ENCODE results near the gene FHOD3. TPM values are rescaled to one million over a fixed set of nuclear protein-coding genes. Genes with fewer than 3 reads are reported as not detected.

Gene FHOD3
- total and polyA plus RNA-seq, 2 of the 8 experiments (the other 6 are each of a cell fraction or from before 2014, with no cell fraction given) = 9.7 to 10.5 TPM

GRCh38 chr18:36375118-36375517 lies 77.6 kb downstream of the FHOD3 start:
- Histone ChIP-seq H3K79me1 (ENCODE audit: low read depth, low read length) (no peaks in the 10 kb centered on the region; the same call in 1 of the 2 replicates), H2AK5ac (ENCODE audit: low read depth, low read length) (no peak overlapping the region), H3K9me3 (ENCODE audit: insufficient read depth in 2 of 2, low read depth in 1 of 2, low read length in 1 of 2) (no peaks in the 10 kb centered on the region), H4K5ac (ENCODE audit: insufficient read length, low read depth, low read length) (no peak overlapping the region), H3K4me3 (ENCODE audit: extremely low read depth in 1 of 4, insufficient read depth in 2 of 4, low read depth in 3 of 4, low read length in 4 of 4) (no peak overlapping the region), H3K14ac (ENCODE audit: insufficient read length) (no peak overlapping the region), H2BK120ac (replicated peaks; ENCODE audit: low read depth, low read length) (no peak overlapping the region), H3K27ac (ENCODE audit: low read depth, low read length) (no peak overlapping the region), H3K4me2 (ENCODE audit: insufficient read depth in 1 of 2, low read depth in 2 of 2, low read length in 2 of 2) (no peak overlapping the region), H2BK5ac (ENCODE audit: low read depth, low read length) (no peak overlapping the region), H3K27me3 (replicated peaks in 1 of 4; ENCODE audit: control insufficient read depth in 3 of 4, extremely low read depth in 1 of 4, insufficient read depth in 3 of 4, low read length in 3 of 4) (no peaks in the 10 kb centered on the region), H2BK20ac (ENCODE audit: low read length) (no peak overlapping the region), H3K18ac (ENCODE audit: extremely low read depth, low read length) (no peak overlapping the region), H2AFZ (ENCODE audit: low read length) (no peak overlapping the region), H4K8ac (ENCODE audit: extremely low read depth, insufficient read depth, low read length) (no peak overlapping the region), H3K4me1 (replicated peaks in 1 of 4; ENCODE audit: control insufficient read depth in 3 of 4, insufficient read depth in 4 of 4, low read length in 3 of 4) (no peaks in the 10 kb centered on the region; a peak in 1 of 7 replicates), H2BK15ac (ENCODE audit: low read length) (no peak overlapping the region), H4K91ac (replicated peaks; ENCODE audit: insufficient read length, low read length) (no peak overlapping the region), H3K56ac (replicated peaks; ENCODE audit: insufficient read length, low read depth, low read length) (no peak overlapping the region), H3K79me2 (ENCODE audit: control insufficient read depth in 1 of 2, insufficient read depth in 2 of 2, low read length in 2 of 2) (no peaks in the 10 kb centered on the region), H3K9ac (replicated peaks in 1 of 4; ENCODE audit: extremely low read depth in 1 of 4, low read depth in 3 of 4, low read length in 3 of 4) (no peak overlapping the region), H4K20me1 (replicated peaks in 1 of 2; ENCODE audit: control insufficient read depth in 1 of 2, insufficient read depth in 2 of 2, low read length in 2 of 2) (peaks cover 0 to 2% of the 10 kb centered on the region in 2 experiments), H3K23ac (ENCODE audit: insufficient read length) (no peak overlapping the region), H3K4ac (replicated peaks; ENCODE audit: insufficient read length, low read depth, low read length) (no peak overlapping the region), H3K23me2 (ENCODE audit: low read depth, low read length) (no peaks in the 10 kb centered on the region), H3K36me3 (ENCODE audit: control insufficient read depth in 2 of 4, insufficient read depth in 4 of 4, low read length in 3 of 4) (no peaks in the 10 kb centered on the region), H2BK12ac (ENCODE audit: low read depth, low read length) (no peak overlapping the region)
- WGBS, 2 experiments (ENCODE audit: extremely low coverage in 1 of 2, insufficient coverage in 1 of 2, insufficient read length in 1 of 2, insufficient replicate concordance in 2 of 2, low coverage in 1 of 2, low lambda C conversion rate in 2 of 2, missing lambda C conversion rate in 1 of 2) = 89% methylated on average over 5 of the region's 5 CpGs; no CpG with 5 or more reads in 1 of the 2 experiments
- FAIRE-seq (no peak), DNase-seq (ENCODE audit: low read depth in 1 of 2, low spot score in 2 of 2) (no peak)
- ChIA-PET POLR2A (ENCODE audit: partially characterized antibody) (no interaction called here), CTCF (ENCODE audit: partially characterized antibody) (interaction anchor here (1.2 kb wide), 1 partner anchor 15 kb away, joined by 3 read pairs; no protein-coding TSS in a partner anchor)
- TF ChIP-seq PHF8 (conservative IDR thresholded peaks at IDR 0.05; ENCODE audit: low read depth, low read length) (no peak), SIN3A (conservative IDR thresholded peaks at IDR 0.05 in 1 of 2, IDR thresholded peaks at IDR 0.05 in 1 of 2; ENCODE audit: low read depth in 1 of 2, low read length in 2 of 2) (no peak), CHD1 (IDR thresholded peaks at IDR 0.05; ENCODE audit: low read depth, low read length) (no peak), CEBPB (IDR thresholded peaks at IDR 0.05; ENCODE audit: low read depth, low read length) (no peak), POLR2AphosphoS5 (IDR thresholded peaks at IDR 0.05; ENCODE audit: low read depth, low read length) (no peak), E2F6 (IDR thresholded peaks at IDR 0.05) (no peak), SP4 (IDR thresholded peaks at IDR 0.05; ENCODE audit: low read length) (no peak), TBP (IDR thresholded peaks at IDR 0.05; ENCODE audit: low read depth, low read length) (no peak), ZNF274 (IDR thresholded peaks at IDR 0.05; ENCODE audit: borderline replicate concordance, extremely low read depth, low read length) (no peak), CTCF (IDR thresholded peaks at IDR 0.05; ENCODE audit: control extremely low read depth in 1 of 3, insufficient read depth in 1 of 3, low read depth in 1 of 3, low read length in 3 of 3) (no peak), GABPA (IDR thresholded peaks at IDR 0.05; ENCODE audit: borderline replicate concordance, insufficient read depth, low read length) (no peak)
